NCI-H187 (cell line): ENCODE results near the gene CCDC57.

Experiments used
- DNase-seq, 2 experiments: peaks; one replicate each; lab custom pipeline; 2025; lab: John Stamatoyannopoulos, UW

Gene CCDC57

DNA sequence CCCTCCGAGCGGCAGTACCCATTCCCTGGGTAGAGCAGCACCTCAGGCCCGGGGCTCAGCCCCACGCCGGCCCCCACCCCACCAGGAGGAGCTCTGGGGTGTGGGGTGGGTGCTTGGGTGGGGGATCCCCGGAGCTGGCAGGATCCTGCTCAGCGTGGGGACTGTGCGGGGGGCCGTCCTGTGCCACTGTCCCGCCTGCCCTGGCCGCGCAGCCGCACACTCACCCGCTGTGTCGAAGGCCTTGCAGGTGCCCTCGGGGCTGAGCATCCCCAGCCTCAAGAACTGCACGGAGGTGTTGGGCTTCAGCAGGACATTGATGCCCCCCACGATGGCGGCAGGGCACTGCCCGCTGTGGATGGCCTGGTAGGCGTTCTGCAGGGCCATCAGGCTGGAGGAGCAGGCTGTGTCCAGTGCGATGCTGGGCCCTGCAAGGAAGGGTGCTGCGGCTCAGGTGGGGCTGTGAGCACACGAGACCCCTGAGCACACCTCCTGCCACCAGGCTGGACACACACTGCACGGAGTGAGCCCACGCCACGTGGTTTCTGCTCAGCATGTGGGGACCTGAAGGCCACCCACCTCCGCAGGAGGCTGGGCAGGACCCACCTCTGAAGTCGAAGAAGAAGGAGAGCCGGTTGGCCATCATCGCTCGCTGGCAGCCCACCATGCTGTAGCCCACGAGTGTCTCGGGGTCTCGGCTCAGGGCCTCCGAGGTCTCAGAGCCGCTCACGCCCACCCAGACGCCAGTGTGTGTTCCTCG is 119.5 kb downstream of the CCDC57 start:
- no peak for DNase-seq

DNA sequence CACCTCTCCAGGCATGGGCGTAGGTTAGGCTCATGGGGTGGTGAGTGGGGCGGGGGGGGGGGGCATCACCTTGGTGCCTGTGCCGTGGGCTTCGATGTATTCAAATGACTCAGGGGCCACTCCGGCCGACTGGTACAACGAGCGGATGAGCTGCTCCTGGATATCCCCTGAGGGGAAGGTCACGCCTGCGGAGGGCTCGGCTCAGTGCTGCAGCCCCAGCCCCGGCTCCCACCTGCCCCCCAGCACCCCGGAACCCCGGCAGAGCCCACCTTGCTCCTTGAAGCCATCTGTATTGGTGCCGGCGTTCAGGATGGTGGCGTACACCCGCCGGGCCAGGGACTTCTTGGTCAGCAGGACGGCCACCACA is 120.0 kb downstream of the CCDC57 start:
- DNase-seq, result no peak

DNA sequence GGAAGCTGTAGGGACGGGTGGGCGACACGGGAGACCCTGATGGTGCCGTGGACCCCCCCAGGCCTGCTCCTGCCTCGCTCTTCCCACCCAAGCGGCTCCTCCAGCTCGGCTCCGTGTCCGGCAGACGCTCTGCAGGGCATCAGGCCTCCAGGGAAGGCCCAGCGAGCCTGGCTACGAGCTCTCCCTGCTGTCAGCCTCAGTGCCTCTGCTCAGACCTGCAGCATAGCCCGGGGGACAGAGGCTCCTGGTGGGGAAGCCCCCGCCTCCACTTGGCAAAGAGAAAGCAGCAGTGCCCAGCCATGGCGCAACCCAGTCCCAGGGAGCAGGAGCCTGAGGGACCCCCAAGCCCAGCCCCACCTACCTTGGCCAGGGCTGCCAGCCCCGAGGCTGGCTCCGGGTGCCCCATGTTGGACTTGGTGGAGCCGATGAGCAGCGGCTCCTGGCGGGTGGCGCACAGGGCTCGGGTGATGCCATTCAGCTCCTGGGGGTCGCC is 120.5 kb downstream of the CCDC57 start:
- no peak for DNase-seq

DNA sequence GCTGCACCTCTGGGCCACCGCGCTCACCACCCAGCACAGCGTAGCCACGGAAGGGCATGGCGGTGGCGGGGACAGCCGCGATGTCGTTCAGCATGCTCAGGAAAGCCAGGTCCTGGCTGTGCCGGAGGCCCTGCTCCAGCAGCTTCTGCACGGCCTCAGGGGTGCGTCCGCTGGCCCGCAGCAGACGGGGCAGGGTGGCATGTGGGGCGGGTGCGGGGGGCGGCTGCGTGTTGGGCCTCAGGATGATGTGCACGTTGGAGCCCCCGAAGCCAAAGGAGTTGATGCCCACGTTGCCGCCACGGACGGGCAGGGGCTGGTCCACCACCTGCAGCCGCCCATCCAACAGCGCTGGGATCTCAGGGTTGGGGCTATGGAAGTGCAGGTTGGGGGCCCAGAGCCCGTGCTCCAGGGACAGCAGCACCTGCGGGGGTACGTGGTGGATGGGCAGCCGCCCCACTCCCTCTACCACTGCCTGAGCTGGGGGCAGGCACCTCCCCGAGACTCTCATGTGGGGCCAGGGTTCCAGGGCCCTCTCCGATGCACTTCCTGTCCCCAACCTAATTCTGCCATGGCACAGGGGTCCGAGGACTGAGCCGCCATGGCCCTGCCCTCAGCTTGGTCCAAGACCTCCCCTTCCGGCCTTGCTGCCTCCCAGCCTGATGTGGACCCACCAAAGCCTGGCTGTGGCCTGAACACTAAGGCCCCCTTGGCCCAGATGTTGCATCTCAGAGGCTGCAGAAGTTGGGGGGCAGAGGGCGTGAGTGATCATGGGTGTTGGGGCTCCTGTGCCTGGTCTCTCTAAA is 121.2 kb downstream of the CCDC57 start:
- no peak for DNase-seq

DNA sequence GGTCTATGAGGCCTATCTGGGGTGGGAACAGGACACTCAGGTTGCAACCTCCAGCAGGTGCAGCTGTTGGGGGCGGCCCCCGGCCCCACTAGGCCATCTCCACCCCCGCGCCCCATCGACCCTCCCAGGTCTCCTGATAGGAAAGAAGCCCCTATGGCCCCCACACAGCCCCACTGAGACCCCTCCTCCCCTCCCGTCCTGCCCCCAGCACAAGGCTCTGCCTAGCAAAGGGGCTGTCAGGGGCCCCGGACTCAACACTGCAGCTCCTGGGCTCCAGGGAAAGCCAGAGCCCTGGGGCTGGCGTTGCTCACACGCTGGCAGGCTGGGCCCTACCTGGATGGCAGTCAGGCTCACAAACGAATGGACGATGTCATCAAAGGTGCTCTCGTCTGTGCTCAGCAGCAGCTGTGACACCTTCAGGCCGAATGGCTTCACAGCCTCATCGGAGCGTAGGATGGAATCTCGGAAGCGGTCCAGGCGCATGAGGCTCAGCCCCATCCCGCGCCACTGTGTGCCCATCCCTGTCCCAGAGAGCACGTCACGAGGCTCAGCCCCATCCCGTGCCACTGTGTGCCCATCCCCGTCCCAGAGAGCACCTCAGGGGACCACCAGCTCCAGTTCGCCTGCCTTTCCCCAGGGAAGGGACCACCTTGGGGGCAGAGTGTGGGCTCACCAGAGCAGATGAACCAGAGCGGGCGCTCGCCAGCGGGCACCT is 121.9 kb downstream of the CCDC57 start:
- DNase-seq, result no peak

DNA sequence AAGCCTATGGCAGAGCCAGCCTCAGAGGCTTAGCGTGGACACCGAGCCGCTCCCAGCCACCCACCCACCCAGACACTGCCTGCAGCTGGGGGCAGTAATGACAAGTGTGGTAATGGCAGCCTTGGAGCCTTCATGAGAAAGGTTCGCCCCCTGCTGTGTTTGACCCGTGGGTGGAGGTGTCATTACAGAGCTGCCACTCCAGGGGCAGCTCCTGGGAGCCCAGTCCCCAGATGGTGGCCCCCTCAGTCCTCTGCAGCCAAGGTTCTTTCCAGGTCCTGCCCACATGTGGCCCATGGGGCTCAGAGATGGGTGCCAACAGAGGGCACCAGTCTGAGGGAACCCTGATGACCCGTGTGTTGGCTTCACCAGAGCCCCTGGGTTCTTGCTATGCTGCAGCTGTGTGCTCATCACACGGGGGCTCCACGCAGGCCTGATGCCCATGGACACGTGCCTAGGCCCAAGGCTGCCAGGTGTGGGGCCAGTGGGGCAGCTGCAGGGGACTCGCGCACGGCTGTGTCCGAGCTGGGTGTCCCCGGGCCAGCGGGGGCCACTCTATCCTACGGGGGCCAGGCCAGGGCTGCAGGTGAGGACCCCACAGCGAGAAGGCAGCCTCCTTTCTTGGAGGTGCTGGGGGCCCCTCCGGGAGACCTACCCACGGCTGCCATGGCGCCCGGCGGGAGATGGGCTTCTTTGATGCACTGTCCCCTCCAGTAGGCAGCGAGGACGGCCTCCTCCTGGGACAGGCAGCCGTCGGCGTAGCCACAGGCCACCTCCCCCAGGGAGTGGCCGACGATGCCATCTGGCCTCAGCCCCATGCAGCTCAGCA is 122.7 kb downstream of the CCDC57 start:
- DNase-seq, result no peak

DNA sequence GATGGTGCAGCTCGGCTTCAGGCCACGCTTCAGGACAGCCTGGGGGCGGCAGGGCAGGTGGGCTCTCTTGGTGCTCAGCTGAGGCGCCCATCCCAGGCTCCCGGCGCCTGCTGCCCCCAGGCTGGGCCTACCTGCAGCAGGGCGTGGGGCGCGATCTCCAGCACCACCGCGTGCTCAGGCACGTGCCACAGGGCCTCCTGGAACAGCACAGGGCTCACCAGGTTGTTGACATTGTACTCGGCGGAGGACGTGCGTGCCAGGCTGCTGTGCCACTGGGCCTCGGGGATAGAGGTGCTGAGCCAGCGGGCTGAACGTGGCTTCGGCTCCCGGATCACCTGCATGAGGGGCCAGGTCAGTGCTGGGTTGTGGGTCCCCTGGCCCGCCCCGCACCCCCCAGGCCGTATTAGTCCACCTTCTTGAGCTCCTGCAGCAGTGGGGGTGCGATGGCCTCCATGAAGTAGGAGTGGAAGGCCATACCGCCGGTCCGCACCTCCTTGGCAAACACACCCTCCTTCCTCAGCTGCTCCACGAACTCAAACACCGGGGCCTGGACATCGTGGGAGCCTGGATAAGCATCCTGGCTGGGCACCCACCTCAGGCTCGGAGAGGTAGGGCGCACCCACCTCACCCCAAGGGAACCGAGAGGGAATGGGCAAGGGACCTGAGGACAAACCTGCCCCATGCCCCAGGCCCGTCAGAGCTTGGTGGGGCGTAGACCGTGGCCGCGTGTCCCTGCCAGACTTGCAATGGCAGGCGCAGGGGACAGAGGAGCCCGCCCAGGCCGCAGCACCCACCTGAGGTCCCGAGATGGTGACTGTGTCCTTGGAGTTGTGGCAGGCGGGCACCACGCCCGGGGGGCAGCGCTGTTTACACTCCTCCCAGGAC is 123.6 kb downstream of the CCDC57 start:
- no peak for DNase-seq

DNA sequence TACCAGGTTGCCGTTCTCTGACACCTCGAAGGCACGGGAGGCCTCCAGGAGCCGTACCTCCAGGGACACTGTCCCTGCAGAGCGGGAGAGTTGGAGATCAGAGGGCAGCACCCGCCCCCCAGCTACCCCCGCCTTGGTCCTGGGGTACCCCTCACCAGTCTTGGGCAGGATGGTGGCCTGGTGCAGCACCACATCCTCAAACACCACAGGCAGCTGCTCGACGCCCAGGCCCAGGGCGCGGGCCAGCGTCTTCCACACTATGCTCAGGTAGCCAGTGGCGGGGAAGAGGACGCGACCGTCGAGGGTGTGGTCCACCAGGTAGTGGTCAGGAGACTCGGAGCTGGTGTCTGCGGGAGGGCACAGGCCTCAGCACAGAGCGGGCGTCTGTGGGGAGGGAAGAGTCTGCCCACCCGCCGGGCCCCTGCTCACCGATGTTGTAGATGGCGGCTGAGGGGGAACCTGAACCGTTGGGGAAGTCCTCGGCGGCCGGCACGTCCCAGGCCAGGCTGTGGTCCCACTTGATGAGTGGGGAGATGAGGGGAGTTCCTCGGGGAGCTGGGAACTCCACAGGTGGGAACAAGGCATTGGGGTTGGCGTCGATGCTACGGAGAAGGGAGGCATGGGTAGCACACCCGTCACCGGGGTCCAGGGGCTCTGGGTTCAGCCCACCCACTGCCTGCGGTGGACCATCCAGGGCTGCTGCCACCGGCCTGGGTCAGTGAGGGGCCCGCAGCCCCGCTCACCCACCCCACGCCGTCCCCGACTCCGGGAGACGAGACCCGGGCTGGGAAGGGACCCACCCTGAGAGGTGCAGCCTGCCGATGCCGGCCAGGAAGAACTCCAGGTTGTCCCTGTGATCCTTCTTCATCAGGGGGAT is 124.4 kb downstream of the CCDC57 start:
- DNase-seq, result no peak

DNA sequence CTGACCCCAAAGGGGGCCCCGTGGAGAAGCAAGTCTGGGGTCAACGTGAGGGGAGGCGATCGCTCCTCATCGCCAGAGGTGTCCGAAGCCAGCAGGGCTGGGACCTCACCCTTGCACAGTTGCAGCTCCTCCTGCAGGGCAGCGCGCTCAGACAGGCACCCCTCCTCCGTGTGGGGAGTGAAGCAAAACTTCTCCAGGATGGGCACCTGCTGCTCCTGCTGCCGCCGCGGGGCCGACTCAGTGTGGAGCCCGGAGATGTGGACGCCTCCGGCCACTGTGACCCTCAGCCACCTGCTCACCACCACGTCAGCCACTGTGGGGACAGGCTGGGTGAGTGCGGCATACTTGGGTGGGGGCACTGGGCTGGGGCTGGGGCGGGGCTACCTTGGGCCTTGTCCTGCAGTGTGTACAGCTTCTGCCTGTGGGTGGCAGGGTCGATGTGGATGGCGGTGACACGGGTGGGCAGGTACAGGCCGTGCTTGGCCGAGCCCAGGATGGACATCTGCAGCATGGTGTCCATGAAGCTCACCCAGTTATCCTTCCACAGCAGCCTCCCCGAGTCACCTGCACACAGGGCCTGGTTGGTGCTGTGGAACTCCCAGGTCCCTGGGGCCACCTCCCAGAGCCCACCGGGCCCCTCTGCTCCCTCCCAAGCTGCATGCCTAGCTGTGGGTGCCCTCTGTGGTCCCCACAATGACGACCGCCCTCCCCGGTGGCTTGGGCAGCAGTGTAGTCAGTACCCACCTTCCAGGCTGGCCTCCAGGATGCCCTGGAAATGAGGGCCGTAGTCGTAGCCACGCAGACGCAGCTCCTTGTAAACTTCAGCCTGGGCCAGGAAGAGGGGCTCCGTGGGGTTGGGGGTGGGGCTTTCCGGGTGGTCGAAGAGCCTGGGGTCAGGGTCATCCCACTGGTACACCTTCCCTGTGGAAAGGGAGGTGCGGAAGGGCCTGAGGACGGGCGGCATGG is 125.4 kb downstream of the CCDC57 start:
- DNase-seq, result no peak

DNA sequence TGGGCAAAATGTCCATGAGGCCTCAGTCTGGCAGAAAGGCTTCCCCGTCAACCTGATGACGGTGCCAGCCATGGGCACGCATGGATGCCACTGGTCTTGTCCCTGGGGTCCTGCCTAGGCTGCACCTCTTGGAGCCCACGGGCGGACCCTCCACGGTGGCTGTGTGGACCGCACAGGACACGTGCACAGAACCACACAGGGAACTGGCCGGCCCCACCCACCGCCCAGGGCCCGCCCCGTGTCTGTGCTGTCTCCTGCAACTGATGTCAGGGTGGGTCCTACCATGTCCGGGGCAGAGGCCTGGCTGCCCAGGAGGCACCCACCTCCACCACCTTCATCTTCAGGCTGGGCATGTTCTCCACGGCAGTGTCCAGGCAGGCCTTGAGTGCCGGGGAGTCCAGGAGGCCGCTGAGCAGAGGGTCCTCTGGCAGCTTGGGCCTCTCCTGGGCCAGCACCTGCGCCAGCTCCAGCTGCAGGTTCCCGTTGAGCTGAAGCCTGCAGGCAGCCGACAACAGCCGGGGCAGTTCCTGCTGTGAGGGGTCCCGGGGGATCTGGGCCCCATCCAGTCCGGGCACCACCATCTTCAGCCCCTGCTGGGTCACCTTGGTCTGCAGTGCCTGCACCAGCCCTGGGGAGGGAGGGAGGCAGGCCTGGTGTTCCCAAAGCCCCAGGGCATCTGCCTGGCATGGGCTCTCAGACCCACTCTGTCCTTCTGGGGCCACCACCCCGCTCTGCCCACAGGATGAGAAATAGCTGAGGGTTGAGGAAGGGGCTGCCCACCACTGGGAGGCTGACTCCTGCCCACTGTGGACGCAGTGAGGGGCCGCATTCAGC is 126.5 kb downstream of the CCDC57 start:
- DNase-seq, result no peak

DNA sequence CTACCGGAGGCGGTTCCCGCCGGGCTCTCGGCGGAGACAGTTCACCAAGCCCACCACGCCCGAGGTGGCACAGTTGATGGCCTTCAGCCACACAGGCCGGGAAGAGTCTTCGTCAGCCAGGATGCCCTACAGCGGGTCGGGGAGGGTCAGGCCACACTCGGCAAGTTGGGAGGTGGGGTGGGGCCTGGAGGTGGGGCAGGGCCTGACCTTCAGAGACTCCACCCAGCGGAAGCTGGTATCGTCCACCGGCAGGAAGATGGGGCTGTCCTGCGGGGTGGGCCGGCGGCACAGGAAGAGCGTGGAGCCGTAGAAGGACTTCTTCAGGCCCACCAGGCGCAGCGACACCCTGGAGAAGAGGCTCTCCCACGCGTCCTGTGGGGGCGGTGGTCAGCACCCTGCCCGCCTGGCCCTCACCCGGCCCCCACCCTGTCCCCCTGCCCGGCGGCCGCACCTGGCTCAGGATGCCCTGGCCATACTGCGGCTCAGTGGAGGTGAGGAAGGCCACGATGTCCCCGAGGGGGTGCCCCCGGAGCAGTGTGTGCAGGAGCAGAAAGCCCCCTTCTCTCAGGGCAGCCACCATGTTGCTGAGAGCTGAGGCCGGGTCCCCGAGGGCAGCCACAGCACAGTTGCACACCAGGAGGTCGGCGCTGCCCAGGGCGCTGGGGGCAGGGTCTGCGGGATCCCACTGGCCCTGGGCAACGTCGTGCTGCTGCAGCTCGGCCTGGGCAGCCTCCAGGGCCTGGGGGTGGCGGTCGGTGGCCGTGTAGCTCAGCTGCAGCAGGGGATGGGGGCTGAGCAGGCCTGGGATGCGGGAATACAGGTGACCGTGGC is 127.4 kb downstream of the CCDC57 start:
- DNase-seq, result no peak

DNA sequence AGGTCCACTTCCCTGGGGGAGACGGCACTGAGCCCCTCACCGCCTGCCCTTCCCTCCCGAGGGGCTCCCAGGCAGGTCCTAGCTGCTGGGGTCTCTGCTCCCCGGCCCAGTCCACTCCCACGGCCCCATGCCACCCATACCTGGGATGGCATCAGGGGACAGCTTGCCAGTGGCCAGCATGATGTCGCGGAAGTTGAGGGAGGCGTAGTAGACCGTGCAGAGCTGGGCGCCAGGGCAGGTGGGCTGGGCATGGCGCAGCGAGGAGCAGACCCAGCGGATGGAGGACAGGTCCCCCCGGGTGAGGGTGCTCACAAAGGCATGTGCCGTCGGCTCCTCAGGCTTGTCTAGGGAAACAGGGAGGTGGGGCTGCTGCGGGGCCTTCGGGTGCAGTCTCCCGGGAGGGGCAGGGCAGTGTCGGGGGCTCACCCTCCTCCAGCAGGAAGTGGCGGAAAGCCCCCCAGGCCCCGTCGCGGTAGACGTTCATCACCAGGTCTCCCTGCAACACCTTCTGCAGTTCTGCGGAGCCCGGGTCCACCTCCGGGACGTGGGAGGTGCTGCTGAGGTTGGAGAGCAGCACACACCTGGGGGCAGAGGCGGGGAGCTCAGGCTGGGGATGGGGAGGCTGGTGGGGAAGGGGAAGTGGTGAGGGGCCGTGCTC is 128.1 kb downstream of the CCDC57 start:
- no peak for DNase-seq

DNA sequence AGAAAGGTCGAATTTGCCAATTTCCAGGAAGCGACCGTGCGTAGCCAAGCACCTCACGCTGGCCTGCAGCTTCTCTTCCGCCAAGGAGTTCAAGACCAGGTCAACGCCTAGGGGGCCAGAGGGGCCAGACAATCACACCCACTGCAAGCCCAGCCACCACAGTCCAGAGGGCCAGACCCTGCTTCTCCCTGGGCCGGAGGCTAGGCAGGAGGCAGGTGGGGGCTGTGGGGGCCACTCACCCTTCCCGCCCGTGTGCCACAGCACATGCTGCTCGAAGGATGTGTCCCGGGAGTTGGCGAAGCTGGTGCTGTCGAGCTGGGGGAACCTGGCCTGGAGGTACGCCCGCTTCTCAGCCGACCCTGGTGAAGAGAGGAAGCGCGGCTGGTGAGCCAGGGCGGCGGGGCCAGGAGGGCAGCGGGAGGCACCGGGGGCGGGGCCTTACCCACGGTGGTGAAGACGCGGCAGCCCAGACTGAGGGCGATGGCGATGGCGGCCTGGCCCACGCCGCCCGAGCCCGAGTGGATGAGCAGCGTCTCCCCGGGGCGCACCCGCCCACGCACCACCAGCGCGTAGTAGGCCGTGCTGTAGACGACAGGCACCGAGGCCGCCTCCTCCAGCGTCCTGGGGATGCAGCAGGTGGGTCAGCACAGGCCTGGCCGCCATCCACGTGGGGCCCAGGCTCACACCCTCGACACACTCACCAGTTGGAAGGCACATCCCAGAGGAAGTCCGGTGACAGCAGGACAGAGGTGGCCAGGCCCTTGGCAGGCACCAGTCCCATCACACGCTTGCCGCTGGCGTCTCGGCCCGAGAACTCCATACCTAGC is 128.9 kb downstream of the CCDC57 start:
- DNase-seq, result no peak

DNA sequence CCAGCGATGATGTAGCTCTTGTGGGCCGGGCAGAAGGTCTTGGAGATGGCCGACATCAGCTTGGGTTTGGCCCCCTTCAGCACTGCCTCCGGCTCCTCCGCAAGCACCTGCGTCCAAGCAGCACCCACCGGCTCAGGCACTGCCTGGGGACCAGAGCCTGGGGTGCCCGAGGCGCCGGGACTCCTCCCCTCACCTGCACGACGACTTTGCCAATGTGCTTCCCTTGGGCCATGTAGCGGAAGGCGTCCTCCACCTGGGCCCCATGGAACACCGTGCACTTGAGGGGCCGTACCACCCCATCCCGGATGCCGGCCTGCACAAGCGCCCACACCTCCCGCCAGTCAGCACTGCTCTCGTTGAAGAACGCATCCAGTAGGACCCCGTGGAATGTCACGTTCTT is 129.6 kb downstream of the CCDC57 start:
- no peak for DNase-seq

DNA sequence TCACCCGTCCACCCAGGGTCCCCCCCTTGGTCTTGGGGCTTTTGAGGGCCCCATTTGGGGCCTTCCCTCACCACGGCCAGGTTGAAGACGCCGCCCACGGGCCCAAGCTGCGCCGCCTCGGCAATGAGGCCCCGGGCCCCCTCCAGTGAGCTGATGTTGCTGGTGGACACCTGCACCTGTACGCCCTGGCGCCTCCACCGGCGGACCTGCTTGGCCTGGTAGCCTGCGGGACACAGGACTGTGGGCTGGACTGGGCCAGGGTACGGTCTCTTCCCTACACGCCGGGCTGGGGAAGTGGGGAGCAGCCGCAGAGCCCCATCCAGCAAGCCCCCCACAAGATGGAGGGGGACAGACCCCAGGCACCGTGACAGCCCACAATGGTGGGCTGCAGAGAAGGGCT is 130.2 kb downstream of the CCDC57 start:
- DNase-seq, result no peak
